Stimulated activated CD8-positive, alpha-beta memory T cell treated with anti-CD3 and anti-CD28 coated beads, Interleukin-12 subunit alpha, Interleukin-12 subunit beta, amount 100 ng/mL, for 24 hours (primary cell): ENCODE results near the gene ATF6B.

Source experiments
- DNase-seq: peaks from one replicate; pipeline ENCODE4 v3.0.0-alpha.2; 2020; ENCODE audit errors: extremely low read depth

The ATF6B gene

GRCh38 chr6:32127717-32128592 lies at the start of gene ATF6B:
Gene ATF6B, minus strand, starts transcription at chr6:32128246. Its CDS starts 39 bp downstream, at chr6:32128207.
- DNase-seq, result peak; percentile 97

- DNase-seq, result no peak
These were observed 49.2 kb upstream of the ATF6B start for GRCh38 chr6:32177183-32177787.

- DNase-seq, result no peak
These were observed 48.6 kb upstream of the ATF6B start for GRCh38 chr6:32176476-32177182.

- peak; percentile 83 for DNase-seq
These were observed 47.8 kb upstream of the ATF6B start, which contains the start of gene AGPAT1 for GRCh38 chr6:32175711-32176475. Gene AGPAT1, minus strand, starts transcription at chr6:32176084. Its CDS starts 4,588 bp downstream, at chr6:32171496.

- DNase-seq, result no peak
These were observed 47.3 kb upstream of the ATF6B start for GRCh38 chr6:32175322-32175710.

GRCh38 chr6:32174416-32174815 lies 46.4 kb upstream of the ATF6B start:
- no peak for DNase-seq

GRCh38 chr6:32173051-32173727 lies 45.1 kb upstream of the ATF6B start:
- no peak for DNase-seq

GRCh38 chr6:32171234-32171633 lies 43.2 kb upstream of the ATF6B start:
- DNase-seq, result no peak

GRCh38 chr6:32170294-32170693 lies 42.2 kb upstream of the ATF6B start:
- DNase-seq, result no peak

- DNase-seq, result no peak
These were observed 41.0 kb upstream of the ATF6B start for GRCh38 chr6:32168807-32169591.

- DNase-seq, result no peak
These were observed 40.3 kb upstream of the ATF6B start for GRCh38 chr6:32168350-32168749.

GRCh38 chr6:32167761-32168262 lies 39.8 kb upstream of the ATF6B start:
- DNase-seq, result no peak

- DNase-seq, result no peak
These were observed 39.2 kb upstream of the ATF6B start for GRCh38 chr6:32167154-32167760.

- DNase-seq, result no peak
These were observed 38.5 kb upstream of the ATF6B start for GRCh38 chr6:32166411-32167061.

- no peak for DNase-seq
These were observed 36.2 kb upstream of the ATF6B start, which contains the start of gene EGFL8 for GRCh38 chr6:32164295-32164694. Gene EGFL8, plus strand, starts transcription at chr6:32164595. Its CDS starts 1,571 bp downstream, at chr6:32166166.

GRCh38 chr6:32163559-32164258 lies 35.7 kb upstream of the ATF6B start:
- DNase-seq, result no peak

- DNase-seq, result no peak
These were observed 30.0 kb upstream of the ATF6B start for GRCh38 chr6:32158052-32158451.

- no peak for DNase-seq
These were observed 28.8 kb upstream of the ATF6B start for GRCh38 chr6:32156891-32157290.
